ENCODE measurements around the gene PGR. TPM values are rescaled to one million over a fixed set of nuclear protein-coding genes. Genes with fewer than 3 reads are reported as not detected.

The PGR gene
- polyA plus RNA-seq, 1 donor (not counting 4 experiments of a cell fraction or from before 2014, with no cell fraction given): not detected

- DNase-seq (ENCODE audit: low read depth, low spot score) (no peak), FAIRE-seq (no peak)
- Histone ChIP-seq H3K4me2 (ENCODE audit: control insufficient read depth, extremely low read depth, insufficient read depth, low read depth, low read length) (no peak overlapping the region), H3K79me2 (ENCODE audit: control insufficient read depth, insufficient read depth, low read length) (no peaks in the 10 kb centered on the region), H4K20me1 (ENCODE audit: control insufficient read depth, extremely low read depth, insufficient read depth, low read length) (no peaks in the 10 kb centered on the region), H3K36me3 (ENCODE audit: control insufficient read depth in 2 of 2, extremely low read depth in 1 of 2, insufficient read depth in 2 of 2, low read length in 2 of 2) (no peaks in the 10 kb centered on the region), H2AFZ (ENCODE audit: control insufficient read depth, low read length) (no peak overlapping the region), H3K9ac (ENCODE audit: control insufficient read depth, extremely low read depth, insufficient read depth, low read length) (no peak overlapping the region), H3K4me1 (ENCODE audit: control insufficient read depth, extremely low read depth, insufficient read depth, low read length) (no peaks in the 10 kb centered on the region), H3K4me3 (ENCODE audit: control insufficient read depth in 2 of 3, extremely low read depth in 1 of 3, insufficient read depth in 2 of 3, low read depth in 1 of 3, low read length in 3 of 3) (no peak overlapping the region), H3K9me3 (ENCODE audit: control insufficient read depth, low read depth, low read length) (no peaks in the 10 kb centered on the region), H3K27me3 (ENCODE audit: control insufficient read depth, extremely low read depth, insufficient read depth, low read length) (no peaks in the 10 kb centered on the region), H3K9me1 (ENCODE audit: control insufficient read depth, extremely low read depth, insufficient read depth, low read length) (no peaks in the 10 kb centered on the region), H3K27ac (ENCODE audit: control insufficient read depth, insufficient read depth, low read length) (no peak overlapping the region)
- dilution Hi-C loops (cut with MboI; ENCODE audit: extremely low pct_ligation_motif_present, low sequenced_read_pairs): no loop called here
- no peak for TF ChIP-seq CTCF (optimal IDR thresholded peaks at IDR 0.05 in 1 of 3, IDR thresholded peaks at IDR 0.05 in 1 of 3, conservative IDR thresholded peaks at IDR 0.05 in 1 of 3; ENCODE audit: extremely low read depth in 1 of 3, insufficient read depth in 2 of 3, low read length in 3 of 3)
- no peak for TF ChIP-seq EZH2 (IDR thresholded peaks at IDR 0.05; ENCODE audit: low read length)
Measured at GRCh38 chr11:100991541-100991940, 138.1 kb downstream of the PGR start.

- no peak overlapping the region for H3K4me3 ChIP-seq (ENCODE audit: control insufficient read depth in 2 of 3, extremely low read depth in 1 of 3, insufficient read depth in 2 of 3, low read depth in 1 of 3, low read length in 3 of 3)
- FAIRE-seq (no peak), DNase-seq (ENCODE audit: low read depth, low spot score) (no peak)
- no peaks in the 10 kb centered on the region for H3K36me3 ChIP-seq (ENCODE audit: control insufficient read depth in 2 of 2, extremely low read depth in 1 of 2, insufficient read depth in 2 of 2, low read length in 2 of 2)
- H3K4me2 ChIP-seq (ENCODE audit: control insufficient read depth, extremely low read depth, insufficient read depth, low read depth, low read length): no peak overlapping the region
- no peaks in the 10 kb centered on the region for H3K27me3 ChIP-seq (ENCODE audit: control insufficient read depth, extremely low read depth, insufficient read depth, low read length)
- dilution Hi-C loops (cut with MboI; ENCODE audit: extremely low pct_ligation_motif_present, low sequenced_read_pairs): no loop called here
- no peak overlapping the region for H3K27ac ChIP-seq (ENCODE audit: control insufficient read depth, insufficient read depth, low read length)
- no peak overlapping the region for H3K9ac ChIP-seq (ENCODE audit: control insufficient read depth, extremely low read depth, insufficient read depth, low read length)
- H3K4me1 ChIP-seq (ENCODE audit: control insufficient read depth, extremely low read depth, insufficient read depth, low read length): no peaks in the 10 kb centered on the region
- H3K79me2 ChIP-seq (ENCODE audit: control insufficient read depth, insufficient read depth, low read length): no peaks in the 10 kb centered on the region
- no peak for TF ChIP-seq CTCF (optimal IDR thresholded peaks at IDR 0.05 in 1 of 3, IDR thresholded peaks at IDR 0.05 in 1 of 3, conservative IDR thresholded peaks at IDR 0.05 in 1 of 3; ENCODE audit: extremely low read depth in 1 of 3, insufficient read depth in 2 of 3, low read length in 3 of 3)
- no peak for TF ChIP-seq EZH2 (IDR thresholded peaks at IDR 0.05; ENCODE audit: low read length)
- no peak overlapping the region for H2AFZ ChIP-seq (ENCODE audit: control insufficient read depth, low read length)
- no peaks in the 10 kb centered on the region for H3K9me1 ChIP-seq (ENCODE audit: control insufficient read depth, extremely low read depth, insufficient read depth, low read length)
- no peaks in the 10 kb centered on the region for H3K9me3 ChIP-seq (ENCODE audit: control insufficient read depth, low read depth, low read length)
- no peaks in the 10 kb centered on the region for H4K20me1 ChIP-seq (ENCODE audit: control insufficient read depth, extremely low read depth, insufficient read depth, low read length)
Measured at GRCh38 chr11:100990931-100991330, 138.7 kb downstream of the PGR start.
